Stimulated activated CD8-positive, alpha-beta memory T cell treated with anti-CD3 and anti-CD28 coated beads, Interleukin-7, amount 100 ng/mL, for 24 hours (primary cell): ENCODE measurements around the gene ECM1.

Source experiments
- DNase-seq: peaks from one replicate; pipeline ENCODE4 v3.0.0-alpha.2; 2020; ENCODE audit warnings: low read depth

ECM1 gene

DNA sequence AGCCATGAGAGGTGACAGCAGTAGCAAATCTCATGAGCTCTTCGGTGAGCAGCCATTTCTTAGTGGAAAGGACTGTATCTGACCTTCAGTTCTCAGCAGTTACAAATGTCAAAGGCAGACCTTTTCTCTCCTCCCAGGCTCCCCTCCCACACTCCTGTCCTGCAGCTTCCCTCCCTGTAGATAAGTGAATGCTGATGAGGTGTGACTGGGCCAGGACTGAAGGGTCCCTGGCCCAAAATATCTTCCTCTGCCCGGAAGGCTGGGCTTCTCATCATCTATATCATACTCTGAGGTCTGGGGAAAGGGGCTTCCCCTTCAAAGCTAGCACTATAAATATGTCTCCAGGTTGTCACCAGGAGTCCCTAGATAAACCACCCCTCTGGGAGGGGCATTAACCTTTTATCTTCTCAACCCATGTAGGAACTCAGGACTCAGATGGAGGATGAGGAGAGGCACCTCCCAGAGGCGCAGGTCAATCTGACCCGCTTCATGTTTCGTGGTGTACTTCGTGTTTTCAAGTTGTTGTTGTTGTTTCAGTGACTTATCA lies 37.6 kb downstream of the ECM1 start:
- no peak for DNase-seq

DNA sequence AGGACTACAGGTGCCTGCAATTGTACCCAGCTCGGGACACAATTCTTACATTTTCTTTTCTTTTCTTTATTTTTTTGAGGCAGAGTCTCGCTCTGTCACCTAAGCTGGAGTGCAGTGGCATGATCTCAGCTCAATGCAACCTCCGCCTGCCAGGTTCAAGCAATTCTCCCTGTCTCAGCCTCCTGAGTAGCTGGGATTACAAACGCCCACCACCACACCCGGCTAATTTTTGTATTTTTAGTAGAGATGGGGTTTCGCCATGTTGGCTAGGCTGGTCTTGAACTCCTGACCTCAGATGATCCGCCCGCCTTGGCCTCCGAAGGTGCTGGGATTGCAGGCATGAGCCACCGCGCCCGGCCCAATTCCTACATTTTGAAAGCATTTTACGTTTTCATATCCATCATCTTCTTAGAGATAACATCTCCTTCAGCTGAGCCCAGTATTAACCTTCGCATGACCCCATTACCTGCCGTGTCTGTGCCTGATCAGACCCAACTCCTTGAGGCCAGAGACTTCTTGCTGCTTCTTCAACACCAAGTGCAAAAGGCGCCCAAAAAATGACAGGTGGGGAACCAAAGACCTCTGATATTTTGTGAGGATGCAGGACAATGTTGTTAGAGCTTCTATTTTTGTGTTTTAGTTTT lies 38.5 kb downstream of the ECM1 start:
- DNase-seq = no peak

DNA sequence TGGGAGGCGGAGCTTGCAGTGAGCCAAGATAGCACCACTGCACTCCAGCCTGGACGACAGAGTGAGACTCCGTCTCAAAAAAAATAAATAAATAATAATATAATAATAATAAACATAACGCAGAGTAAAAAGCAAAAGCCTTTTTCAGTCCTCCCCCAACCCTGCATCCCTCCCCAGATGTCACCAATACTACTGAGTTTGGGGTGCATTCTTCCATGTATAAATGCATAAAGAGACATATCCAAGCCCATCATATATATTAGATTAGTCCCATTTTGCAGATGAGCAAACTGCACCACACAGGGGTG lies 40.4 kb downstream of the ECM1 start:
- DNase-seq = no peak

DNA sequence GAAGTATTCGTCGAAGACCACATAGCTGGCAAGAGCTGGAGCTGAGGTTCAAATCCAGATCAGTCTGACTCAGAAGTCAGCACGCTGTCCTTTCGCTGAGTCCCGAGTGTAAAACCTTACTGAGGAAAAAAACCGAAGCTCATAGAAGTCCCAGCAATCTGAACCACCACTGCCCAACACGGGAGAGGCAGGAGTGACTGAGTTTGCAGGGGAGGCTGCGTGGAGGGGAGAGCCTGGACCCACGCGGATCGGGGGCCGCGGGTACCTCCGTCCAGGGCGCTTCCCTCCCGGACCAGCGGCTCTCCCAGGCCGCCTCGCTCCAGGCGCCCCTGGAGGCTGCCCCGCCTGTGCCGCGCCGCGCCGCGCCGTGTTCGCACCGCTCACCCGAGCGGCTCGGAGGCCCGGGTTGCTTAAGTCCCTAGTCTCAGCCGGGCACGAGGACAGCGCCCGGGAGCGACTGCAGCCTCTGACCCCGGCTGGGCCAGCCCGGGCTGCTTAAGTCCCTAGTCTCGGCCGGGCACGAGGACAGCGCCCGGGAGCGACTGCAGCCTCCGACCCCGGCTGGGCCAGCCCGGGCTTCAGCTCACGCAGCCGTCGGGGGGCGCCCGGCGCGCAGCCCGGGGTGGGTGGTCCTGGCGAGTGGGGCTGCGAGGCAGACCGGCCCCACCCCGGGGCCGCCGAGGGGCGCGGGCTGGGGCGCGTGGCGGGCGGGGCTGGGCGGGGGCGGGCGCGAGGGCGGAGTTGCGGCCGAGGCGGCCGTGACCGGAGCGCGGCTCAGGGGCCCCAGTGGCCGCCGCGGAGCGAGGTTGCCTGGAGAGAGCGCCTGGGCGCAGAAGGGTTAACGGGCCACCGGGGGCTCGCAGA lies 41.0 kb downstream of the ECM1 start, which contains the start of gene ADAMTSL4:
TSS of gene ADAMTSL4 (plus strand) at position 777 of the 864 bp plus-strand sequence. CDS start 2,881 bp downstream, outside the sequence.
- DNase-seq = no peak

DNA sequence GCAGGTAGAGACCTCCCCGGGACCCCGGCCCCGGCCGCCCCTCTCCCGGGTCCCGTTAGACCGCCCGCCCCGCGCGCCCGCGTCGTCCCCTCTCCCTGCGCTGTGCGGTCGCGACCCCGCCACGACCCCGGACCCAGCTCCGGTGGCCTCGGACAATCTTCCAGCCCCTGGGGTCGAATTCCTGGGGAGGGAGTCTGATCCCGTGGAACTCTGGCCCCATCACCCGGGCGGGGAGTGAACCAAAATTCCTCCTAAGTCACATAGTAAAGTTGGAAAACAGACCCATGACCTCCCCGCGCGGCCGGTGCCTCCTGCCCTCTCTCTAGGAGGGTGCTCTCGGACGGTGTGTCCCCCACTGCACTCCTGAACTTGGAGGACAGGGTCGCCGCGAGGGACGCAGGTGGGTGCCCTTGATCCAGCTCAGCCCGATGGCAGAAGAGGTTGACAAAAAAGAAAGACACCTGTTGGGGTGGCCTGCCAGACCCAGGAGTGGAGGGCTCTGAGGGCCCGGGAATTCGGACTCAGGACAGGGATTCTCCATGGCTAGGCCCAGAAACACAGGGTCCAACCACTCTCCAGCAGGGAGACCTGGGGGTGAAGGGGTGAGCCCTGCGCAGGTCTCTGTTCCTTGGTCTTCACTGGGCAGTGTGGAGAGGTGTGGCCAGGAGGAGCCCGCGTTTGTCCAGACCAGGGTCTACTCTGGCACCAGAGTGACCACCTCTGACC lies 41.8 kb downstream of the ECM1 start:
- no peak for DNase-seq

DNA sequence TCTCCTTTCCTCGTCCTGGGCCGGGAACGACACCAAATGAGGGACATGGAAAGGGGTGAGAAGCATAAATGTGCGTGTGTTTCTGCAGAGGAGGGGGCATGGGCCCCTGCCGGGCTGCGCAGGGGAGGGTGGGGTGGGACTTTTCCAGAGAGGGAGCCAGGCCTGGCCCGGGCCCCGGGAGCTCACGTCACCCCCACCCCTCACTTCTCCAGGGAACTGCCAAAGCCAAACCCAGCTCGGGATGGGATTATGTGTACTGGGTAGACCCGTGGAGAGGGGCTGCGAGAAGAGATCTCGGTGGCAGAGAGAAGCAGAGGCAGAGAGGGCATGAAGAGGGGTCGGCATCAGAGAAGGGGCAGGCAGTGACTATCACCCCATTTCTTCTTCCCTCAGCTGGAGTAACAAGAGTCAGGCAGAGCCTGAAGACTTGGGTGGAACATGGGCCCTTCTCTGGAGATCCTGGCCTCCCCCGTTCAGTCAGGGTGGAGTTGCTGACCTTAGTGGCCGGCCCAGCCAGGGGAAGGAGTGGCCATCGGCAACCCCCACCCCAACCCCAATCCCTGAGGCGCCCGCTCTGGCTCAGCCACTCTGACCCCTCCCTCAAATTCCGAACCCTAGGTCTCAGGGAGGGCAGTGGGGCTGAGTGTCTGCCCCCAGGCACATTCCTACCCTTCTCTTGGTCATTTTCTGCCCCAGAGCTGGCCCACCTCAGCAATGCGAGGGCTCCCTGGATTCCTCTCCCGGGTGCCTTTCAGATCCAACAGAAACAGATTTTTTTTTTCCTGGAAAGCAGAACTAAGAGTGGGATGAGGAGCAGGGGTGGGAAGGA lies 42.5 kb downstream of the ECM1 start:
- no peak for DNase-seq

DNA sequence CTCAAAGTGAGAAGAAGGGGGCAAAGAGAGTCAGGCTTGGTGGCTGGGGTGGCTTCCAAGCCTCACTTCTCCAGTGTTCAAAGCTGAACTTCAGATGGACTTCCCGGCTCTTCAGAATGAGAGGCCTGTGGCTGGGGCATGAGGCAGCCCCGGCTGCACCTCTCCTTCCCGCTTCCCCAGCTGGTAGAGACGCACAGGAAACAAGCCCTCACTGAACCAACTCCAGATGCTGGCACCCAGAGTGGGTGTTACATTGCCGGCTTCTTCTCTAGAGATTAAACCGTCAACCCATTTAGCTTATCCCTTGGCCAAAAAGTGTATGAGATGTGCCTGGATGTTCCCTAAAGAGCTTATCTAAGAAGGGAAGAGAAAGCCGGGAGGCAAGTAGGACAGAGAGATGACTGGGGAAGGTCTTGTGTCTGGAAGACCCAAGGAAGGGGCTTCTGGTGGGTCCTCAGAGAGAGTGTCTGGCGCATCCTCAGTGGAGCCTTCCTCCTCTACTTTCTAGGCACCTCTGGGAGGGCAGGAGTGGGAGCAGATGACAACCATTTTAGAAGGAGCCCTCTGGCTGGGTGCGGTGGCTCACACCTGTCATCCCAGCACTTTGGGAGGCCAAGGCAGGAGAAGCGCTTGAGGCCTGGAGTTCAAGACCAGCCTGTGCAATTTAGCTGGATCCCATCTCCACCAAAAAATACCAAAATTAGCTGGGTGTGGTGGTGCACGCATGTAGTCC lies 43.3 kb downstream of the ECM1 start:
- no peak for DNase-seq

DNA sequence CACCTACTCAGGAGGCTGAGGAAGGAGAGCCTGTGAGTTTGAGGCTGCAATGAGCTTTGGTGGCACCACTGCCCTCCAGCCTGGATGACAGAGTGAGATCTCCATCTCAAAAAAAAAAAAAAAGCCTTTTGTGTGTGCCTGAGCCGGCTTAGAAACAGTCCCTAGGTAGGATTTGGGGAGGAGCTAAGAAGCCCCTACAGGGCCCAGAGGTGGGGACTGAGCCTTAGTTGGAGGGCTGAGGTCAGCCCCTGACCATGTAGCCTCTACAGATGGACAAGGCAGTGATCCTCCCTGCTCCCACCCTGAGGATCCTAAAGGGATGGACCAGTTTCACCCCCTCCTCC lies 43.8 kb downstream of the ECM1 start:
- no peak for DNase-seq

DNA sequence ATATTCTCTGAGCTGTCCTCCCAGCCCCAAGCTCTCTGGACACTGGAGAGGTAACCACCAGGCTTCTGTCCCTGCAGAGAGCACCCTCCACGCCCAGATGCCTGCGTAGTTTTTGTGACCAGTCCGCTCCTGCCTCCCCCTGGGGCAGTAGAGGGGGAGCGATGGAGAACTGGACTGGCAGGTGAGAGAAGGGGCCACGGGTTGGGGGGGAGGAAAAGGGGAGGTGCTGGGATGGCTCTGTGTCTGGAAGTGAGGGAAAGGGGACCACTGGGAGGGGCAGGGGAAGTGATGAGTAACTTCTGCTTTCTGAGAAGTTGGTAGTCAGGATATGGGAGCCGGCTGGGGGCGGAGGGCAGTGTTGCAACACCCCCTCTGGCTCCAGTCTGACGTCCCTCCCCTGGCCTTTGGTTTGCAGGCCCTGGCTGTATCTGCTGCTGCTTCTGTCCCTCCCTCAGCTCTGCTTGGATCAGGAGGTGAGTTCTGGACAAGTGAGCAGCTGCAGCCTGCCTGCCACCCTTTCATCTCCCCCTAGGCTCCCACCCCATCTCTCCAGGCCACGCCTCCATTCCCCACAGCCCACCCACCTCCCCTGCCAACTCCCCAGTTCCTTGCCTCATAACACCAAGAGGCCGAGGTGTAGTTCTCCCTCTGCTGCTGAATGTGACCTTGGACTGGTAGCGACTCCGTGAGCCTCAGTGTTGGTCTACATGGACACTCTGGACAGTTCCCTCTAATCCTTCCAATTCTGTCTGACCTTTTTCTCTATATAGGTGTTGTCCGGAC lies 44.4 kb downstream of the ECM1 start:
- DNase-seq = no peak

DNA sequence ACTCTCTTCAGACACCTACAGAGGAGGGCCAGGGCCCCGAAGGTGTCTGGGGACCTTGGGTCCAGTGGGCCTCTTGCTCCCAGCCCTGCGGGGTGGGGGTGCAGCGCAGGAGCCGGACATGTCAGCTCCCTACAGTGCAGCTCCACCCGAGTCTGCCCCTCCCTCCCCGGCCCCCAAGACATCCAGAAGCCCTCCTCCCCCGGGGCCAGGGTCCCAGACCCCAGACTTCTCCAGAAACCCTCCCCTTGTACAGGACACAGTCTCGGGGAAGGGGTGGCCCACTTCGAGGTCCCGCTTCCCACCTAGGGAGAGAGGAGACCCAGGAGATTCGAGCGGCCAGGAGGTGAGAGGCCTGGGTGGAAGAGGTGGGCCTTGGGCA lies 45.0 kb downstream of the ECM1 start:
- DNase-seq = no peak

DNA sequence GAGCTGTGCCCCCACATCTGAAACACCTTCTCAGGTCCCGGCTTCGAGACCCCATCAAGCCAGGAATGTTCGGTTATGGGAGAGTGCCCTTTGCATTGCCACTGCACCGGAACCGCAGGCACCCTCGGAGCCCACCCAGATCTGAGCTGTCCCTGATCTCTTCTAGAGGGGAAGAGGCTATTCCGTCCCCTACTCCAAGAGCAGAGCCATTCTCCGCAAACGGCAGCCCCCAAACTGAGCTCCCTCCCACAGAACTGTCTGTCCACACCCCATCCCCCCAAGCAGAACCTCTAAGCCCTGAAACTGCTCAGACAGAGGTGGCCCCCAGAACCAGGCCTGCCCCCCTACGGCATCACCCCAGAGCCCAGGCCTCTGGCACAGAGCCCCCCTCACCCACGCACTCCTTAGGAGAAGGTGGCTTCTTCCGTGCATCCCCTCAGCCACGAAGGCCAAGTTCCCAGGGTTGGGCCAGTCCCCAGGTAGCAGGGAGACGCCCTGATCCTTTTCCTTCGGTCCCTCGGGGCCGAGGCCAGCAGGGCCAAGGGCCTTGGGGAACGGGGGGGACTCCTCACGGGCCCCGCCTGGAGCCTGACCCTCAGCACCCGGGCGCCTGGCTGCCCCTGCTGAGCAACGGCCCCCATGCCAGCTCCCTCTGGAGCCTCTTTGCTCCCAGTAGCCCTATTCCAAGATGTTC lies 45.6 kb downstream of the ECM1 start:
- no peak for DNase-seq

DNA sequence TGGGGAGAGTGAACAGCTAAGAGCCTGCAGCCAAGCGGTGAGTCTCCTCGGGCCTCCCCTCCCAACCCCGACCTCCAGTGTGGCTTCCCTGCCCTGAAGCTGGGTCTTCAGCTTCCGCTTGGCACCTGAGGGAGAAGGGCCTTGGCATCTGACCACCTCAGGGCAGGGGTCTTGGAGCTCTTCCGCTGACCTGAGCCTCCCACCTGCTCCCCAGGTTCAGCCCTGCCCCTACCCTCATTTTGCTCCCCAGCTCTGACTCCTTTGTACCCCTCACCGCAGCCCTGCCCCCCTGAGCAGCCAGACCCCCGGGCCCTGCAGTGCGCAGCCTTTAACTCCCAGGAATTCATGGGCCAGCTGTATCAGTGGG lies 46.2 kb downstream of the ECM1 start:
- DNase-seq = no peak

DNA sequence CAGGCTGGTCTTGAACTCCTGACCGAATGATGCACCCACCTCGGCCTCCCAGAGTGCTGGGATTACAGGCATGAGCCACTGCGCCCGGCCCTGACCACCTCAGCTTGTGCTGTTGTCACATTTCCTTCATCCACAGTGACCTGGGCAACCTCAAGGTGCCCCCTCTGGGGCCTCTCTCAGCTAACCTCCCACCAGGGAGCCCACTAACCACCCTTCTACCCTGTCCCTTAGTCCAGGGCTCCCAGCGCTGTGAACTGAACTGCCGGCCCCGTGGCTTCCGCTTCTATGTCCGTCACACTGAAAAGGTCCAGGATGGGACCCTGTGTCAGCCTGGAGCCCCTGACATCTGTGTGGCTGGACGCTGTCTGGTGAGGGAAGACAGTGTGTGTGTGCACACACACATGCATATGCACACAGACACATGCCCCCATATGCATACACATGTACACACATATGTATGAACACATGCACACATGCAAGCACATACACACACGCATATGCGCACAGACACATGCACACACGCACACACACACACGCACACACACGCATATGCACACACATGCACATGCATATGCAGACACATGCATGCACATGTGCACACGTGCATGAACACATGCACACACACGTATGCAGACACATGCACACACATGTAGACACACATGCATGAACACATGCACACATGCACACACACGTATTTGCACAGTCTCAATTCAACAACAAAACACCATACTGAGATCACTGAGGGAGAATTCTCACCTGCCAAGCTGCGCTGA lies 47.5 kb downstream of the ECM1 start:
- DNase-seq = no peak

DNA sequence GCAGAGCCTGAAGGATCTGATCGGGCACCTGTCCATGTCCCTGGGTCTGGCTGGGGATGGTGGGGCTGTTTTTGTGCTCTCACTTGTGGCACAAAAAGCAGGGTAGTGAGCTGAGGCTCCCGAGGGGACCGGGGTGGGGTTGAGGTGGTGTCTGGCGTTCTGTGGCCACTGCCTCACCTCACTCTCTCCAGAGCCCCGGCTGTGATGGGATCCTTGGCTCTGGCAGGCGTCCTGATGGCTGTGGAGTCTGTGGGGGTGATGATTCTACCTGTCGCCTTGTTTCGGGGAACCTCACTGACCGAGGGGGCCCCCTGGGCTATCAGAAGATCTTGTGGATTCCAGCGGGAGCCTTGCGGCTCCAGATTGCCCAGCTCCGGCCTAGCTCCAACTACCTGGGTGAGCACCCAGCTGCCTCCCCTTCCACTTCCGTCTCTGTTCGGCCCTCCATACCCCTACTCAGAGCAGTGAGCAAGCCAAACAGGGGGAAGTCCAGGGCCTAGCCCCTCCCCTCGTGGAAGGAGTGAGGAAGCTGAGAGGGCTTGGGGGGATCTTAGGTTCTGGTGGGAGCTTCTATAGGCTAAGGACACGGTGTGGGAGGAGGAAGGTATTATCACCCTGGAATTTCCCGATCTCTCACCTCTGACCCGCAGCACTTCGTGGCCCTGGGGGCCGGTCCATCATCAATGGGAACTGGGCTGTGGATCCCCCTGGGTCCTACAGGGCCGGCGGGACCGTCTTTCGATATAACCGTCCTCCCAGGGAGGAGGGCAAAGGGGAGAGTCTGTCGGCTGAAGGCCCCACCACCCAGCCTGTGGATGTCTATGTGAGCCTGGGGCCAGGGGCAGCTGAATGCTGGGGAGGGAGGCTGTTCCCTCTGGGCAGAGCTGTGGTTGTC lies 48.3 kb downstream of the ECM1 start:
- no peak for DNase-seq

DNA sequence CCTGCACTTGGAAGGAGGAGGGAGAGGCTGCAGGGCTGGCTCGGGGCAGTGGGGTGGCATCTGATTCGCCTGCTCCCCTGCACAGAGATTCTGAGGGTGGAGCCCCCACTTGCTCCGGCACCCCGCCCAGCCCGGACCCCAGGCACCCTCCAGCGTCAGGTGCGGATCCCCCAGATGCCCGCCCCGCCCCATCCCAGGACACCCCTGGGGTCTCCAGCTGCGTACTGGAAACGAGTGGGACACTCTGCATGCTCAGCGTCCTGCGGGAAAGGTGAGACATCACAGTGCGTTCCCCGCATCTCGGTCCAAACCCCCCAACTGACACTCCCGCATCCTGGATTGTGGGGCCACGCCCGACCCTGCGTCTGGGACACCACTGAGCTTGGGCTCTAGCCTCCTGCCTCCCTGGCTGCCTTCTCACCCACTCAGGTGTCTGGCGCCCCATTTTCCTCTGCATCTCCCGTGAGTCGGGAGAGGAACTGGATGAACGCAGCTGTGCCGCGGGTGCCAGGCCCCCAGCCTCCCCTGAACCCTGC lies 49.2 kb downstream of the ECM1 start:
- DNase-seq = no peak

DNA sequence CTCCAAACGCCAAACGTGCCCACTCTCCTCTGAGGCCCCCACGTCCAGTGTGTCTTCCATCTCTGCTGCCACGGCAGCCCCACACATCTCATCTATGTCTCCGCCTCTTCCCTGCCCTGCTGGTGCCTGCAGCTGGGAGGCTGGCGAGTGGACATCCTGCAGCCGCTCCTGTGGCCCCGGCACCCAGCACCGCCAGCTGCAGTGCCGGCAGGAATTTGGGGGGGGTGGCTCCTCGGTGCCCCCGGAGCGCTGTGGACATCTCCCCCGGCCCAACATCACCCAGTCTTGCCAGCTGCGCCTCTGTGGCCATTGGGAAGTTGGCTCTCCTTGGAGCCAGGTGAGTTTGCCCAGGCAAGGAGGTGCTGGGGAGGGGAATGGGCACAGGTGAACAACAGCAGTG lies 49.9 kb downstream of the ECM1 start:
- no peak for DNase-seq

DNA sequence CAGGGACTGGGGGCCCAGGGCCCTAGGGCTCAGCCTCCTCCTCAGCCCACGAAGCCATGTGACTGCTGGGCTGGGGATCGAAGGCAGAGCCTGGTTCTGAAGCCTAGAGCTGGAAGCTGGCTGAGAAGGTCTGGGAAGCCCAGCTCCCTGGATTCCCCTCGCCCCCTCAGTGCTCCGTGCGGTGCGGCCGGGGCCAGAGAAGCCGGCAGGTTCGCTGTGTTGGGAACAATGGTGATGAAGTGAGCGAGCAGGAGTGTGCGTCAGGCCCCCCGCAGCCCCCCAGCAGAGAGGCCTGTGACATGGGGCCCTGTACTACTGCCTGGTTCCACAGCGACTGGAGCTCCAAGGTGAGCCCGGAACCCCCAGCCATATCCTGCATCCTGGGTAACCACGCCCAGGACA lies 50.4 kb downstream of the ECM1 start:
- DNase-seq = no peak
